HG02610 (cell line): Measurements from ENCODE around the gene INPP4B.
"Not testable (repeated sequence)": the region's sequence is repeated elsewhere in the genome, so short reads cannot be mapped to it uniquely, and the experiment has no call there.

Source experiments
- ATAC-seq: cut with Tn5 transposase; IDR thresholded peaks from one replicate; pipeline ENCODE4 v1.9.1; 2021; ENCODE audit warnings: mild to moderate bottlenecking, moderate library complexity; ENCODE audit not compliant: unreplicated experiment

The INPP4B gene

DNA sequence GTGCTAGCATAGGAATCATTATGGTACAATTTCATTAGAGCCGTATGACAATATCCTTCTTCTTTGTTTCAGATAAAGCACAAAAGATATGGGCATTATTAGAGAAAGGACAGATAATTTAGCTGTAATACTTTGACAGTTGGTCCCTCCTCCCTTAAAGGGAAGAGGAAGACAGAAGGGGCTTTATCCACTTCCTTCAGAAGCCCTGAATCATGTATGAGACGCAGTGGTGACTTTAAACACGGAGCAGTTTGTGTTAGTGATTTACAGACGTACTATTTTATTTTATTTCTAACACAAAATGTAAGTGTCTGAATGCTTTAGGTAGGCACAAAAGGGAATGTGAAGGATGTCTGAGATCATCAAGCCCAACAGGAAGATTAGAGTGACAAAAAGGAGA, 742.1 kb downstream of the INPP4B start:
- no peak for ATAC-seq

DNA sequence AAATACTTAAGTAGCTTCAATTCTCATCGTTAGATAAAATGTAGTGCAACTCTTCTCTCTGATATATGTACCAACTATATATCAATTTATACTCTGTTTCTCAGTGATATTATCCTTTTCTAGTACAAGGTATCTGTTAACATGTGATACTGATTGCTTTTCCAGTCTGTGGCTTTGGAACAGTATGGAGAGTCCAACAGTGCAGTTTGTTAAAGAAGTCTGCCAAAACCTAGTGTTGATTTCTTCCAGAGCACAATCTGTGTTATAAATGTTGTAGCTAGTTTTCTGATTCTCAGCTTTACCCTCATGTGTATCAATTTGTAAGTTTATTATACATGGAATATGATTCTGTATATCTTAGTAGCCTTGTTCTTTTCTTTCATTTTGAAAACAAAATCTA, 744.7 kb downstream of the INPP4B start:
- no peak for ATAC-seq

DNA sequence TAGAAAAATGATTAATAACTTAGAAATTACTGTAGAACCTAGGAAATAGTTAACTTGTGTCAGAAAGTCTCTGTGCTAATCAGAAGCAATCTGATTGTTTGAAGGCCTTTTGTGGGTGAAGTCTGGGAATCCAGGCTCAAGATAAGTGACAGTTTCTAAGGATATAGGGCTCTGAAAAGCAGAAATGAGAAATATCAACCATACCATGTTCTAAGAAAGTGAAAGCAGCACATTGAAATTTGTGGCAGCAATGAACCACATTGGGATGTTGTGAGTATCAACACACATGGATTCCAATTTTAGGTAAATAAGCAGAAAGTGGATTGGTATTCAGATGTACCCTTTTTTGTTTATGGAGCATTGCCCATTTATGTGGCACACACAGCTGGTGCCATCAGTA, 745.2 kb downstream of the INPP4B start:
- ATAC-seq: no peak

DNA sequence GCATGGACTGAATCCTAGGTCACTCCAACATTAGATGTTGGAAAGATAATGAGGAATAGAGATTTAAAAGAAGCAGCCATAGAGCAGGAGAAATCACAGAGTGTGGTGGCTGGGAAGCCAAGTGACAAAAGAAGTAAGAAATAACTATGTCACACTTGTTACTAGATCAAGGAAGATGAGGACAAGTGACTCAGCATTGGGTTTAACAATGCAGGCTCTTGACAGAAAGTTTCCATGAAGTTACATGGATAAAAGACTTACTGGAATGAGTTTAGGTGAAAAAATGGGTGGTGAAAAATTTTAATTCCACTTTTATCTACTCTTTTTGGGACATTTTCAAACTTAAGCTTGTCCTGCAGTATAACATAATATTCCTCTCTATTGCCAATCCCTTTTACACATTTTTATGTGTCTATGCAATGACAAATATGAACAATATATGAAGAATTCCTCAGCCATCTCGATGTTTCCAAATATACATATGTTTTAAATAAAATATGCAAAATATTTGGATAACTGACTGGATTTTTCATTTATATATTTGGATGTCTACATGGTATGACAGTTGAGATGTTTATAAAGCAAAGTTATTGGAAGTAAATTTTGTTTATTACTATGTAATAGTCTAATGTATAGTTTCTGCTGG, 747.1 kb downstream of the INPP4B start:
- no peak for ATAC-seq

DNA sequence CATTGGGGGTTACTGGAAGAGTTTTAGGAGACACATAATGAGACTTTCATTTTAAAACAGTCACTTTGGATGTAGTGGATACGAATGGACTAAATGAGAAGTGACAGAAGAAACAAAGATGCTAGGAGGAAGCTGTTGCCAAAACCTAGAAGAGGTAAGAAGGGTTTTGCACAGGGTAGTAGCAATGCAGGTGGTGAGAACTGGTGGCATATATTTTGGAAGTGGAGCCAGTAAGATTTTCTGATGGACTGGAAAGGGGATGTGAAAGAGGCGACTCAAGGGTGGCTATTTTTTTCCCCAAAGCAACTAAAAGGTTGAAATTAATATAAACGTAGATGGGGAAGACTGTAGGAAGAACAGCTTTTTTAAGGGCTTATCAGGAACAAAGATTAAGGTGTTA, 747.7 kb downstream of the INPP4B start:
- no peak for ATAC-seq

DNA sequence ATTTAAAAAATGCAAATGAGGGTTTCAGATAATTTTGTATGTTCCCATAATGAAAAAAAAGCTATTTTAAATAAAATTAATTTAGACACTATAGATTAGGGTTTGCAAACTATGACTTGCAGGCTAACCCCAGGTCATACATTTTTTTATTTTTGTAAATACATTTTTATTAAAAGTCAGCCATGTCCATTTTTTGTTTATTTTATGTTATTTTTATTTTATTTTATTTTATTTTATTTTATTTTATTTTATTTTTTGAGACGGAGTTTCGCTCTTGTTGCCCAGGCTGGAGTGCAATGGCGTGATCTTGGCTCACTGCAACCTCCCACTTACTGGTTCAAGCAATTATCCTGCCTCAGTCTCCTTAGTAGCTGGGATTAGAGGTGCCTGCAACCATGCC, 749.1 kb downstream of the INPP4B start:
- no peak for ATAC-seq

DNA sequence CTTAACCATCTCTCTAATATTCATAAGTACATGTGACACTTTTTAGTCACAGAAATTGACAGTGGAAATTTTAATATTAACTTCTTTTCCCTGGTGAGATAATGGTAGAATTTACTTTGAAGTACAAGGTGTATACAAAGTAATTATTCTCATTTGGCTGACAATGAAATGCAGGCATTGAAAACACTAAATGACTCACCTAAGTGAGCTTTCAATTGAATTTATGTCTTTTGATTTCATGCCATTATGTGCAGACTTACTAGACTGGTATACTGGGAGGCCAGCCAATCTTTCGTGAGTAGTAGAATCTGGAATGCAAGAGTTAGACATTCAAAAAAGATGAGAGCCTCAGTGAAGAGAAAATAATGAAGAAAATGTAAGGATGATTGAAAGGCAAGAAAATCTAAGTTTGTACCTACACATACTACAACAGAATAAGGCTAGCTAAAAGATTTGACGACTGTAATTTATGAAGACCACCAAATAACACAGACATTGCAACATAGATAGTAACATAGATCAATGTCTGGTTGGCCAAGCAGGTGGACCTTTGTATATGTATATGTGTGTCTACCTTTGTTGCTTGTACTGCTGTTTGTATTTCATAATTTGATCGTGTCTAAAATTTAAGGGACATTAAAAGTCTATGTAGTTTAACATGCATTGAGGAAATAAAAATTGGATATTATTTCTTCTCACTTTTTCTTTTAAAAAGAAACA, 750.1 kb downstream of the INPP4B start:
- no peak for ATAC-seq

DNA sequence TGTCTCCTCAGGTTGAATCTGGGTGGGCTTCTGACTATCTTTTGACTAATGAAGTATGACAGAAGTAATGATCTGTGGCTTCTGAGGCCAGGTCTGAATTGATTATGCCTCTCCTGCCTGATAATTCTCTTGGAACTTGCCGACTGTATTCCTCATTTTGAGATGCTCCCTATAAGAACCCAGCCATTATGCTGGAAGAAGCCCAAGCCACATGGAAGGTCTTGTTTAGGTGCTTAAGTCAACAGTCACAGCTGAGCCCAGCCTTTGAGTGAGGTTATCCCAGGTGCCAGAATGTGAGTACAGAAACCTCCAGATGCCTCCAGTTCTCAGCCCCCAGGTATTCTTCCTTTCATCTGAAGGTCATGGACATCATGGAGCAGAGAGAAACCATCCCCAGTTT, 753.2 kb downstream of the INPP4B start:
- no peak for ATAC-seq

DNA sequence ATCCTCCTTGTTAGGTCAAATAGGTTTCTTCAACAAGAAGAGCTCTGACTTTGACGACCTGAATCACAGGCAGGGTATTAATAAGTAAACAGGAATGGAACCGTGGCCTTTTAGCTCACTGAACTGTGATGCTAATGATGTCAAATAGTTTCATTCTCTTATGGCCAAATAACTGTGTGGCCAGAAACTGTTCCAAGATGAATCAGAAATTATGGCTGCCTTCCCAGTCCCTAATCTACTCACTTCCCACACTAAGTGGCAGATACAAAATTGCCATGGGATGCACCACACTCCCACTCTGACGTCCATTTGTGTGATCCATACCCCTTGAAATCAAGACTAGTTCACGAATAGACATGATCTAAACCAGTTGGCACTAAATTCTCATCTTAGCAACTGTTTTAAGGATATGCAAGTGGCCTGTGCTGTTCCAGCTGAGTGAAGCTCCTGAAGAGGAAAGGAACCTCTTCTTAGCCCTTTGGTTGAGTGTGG, 754.4 kb downstream of the INPP4B start:
- no peak for ATAC-seq

DNA sequence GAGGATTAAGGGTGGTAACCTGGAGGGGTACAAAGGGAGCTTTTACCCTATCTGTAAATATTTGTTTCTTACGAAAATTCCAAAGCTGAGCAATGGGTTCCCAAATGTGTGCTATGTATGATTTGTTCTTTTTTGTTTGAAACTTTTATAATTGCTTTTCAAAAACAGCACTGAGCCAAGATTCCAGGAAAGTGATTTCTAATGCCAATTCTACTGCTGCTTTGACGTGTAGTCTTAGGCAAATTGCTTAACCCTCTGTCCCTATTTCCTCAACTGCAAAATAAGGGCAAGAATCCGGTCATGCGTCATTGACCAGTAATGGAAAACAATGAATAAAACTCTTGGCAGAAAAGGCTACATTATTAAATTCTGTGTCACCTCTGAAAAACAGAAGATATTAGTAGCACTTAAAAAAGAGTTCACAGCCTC, 755.0 kb downstream of the INPP4B start:
- ATAC-seq: no peak

DNA sequence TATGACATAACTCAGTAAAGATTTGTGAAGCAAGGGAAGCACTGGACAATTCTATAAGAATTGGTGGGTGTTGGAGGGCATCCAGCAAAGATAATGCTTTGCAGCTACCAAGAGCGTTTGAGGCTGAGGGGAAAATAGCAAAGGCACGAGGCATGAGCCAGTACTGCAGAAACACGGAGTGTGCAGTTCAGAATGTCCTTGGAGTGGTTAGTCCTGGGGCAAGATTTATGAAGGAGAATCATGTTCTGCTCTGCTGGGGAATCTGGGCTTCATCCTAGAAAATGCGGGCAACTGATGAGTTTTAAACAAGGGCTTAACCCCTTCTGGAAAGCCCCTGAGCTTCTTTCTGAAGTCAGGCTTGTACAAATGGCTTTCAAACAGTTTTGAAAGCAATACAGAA, 757.2 kb downstream of the INPP4B start:
- no peak for ATAC-seq

DNA sequence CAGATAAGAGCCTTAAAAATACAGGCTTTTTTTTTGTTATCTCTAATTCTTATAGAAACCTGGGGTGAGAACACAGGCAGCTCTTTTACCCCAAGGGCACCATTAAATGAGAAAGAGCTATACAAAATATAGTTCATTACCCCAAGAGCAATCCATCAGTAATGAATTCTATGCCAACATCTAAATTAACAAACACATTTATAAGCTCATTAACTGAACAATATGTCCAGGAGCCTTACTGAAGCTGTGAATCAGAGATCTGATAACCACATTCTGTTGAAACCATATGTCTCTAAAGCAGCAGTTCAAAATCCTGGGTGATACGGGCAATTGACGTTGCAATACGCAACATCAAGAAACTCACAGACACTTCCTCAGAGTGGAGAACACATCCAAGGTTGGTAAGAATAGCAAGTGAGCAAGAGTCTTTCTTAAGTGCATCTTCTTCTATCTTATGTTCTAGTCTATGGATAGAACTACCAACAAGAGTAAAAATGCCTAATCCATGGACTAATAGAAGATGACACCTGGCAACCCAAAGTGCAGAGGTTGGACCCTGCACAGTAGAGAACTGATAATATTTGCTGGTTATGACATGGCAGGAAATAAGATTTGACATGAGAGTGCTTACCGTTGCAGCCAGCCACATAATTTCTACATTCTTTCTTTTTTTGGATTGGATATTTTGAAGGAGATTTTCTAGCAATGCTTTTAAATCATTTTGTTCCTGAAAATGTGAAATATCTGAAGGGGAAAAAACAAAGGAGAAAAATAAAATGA, 760.4 kb downstream of the INPP4B start:
- ATAC-seq: no peak

DNA sequence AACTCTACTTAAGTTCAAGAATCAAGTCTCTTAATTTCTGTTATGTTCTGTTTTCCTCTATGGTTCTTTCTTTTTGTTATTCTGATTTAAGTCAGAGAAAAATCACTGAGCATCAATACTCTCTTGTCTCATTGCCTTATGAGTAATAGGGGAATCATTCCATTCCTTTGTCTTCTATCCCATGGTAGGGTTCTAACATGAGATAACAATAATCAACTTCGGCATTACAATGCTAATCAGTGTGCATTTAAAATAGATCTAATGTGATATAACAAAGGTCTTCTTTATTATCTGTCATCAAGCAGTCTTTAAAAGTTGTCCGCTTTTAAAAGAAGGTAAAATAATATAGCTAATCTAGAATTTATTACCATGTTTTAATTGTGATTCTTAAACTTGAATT, 762.8 kb downstream of the INPP4B start:
- no peak for ATAC-seq

DNA sequence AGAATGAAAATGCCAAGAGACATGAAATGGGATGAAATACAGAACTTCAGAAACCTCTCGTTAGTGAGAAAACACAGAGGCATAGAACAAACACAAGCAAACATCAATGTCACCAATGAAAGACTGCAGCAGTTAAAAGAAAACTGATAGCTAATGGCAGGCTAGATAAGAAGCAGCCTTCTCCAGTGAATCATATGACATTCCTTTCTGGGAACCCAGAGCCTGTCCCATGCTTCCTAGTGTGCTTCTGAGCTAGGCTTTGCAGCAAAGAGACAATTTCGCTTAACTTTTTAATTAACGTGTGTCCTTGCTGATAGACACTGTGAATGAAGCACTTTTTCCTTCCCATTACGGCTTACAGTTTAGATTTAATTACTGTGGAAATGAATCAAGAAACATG, 765.1 kb downstream of the INPP4B start:
- no peak for ATAC-seq

DNA sequence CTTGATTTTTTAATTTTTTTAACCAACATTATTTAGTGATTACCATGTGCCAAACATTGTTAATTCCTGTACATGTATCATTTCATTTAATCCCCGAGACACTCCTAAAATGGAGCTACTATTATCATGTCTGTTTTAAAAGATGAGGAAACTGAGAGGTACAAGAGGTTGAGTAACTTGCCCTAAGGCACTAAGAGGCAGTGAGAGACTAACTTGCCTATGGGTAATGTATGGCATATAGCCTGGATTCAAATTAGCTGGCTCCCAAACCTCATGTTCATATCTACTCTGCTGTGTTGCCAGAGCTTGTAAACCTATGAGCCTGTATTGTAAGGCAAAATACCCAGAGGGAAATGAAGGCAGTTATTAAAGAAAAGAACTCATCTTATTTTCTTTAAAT, 766.1 kb downstream of the INPP4B start:
- ATAC-seq: no peak

DNA sequence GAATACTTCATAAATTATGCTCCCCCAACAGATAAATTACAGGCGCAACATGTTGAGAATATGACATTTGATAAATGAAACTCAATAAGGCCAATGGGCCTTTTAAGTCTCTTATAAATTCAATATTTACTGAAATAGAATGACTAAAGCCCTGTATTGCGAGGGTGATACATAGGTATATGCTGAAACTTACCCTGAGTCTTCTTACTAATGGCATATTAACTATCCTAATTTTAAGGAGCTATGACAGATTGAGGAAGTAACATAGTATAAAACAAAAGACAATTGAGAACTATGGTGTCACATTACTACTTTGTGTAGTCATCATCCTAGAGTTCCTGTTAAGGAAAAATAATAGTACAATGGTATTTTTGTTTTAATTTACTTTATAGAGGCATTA, 769.1 kb downstream of the INPP4B start:
- ATAC-seq: no peak

DNA sequence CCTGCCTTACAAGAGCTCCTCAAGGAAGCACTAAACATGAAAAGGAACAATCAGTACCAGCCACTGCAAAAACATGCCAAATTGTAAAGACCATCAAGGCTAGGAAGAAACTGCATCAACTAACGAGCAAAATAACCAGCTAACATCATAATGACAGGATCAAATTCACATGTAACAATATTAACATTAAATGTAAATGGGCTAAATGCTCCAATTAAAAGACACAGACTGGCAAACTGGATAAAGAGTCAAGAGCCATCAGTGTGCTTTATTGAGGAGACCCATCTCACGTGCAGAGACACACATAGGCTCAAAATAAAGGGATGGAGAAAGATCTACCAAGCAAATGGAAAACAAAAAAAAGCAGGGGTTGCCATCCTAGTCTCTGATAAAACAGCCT, 777.8 kb downstream of the INPP4B start:
- ATAC-seq: not testable (repeated sequence)

DNA sequence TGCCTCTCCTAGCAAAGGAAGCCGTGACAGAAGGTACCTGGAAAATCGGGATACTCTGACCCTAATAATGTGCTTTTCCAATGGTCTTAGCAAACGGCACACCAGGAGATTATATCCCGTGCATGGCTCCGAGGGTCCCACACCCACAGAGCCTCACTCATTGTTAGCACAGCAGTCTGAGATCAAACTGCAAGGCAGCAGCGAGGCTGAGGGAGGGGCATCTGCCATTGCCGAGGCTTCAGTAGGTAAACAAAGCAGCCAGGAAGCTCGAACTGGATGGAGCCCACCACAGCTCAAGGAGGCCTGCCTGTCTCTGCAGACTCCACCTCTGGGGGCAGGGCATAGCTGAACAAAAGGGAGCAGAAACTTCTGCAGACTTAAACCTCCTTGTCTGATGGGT, 779.5 kb downstream of the INPP4B start:
- ATAC-seq: not testable (repeated sequence)

DNA sequence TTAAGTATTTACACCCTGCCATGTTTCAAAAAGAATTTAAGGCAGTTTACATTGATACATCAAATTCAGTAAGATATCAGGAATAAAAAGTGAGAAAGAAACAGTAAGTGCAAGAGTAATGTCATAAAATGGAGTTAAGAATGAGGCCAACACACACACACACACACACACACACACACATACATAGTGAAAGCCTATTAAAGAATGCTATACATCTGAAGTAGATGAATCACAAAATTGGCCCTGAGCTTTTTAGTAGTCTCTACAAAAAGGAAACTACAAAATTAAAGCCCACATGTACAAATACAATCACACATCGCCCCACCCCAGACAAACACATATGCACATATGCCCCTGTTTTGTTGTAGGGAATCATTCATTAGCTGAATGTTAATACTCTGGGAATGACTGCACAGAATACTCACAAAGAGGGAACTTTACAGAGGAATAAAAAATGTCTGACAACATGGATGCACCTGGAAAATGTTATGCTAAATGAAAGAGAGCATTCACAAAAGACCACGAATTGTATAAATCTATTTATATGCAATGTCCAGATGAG, 780.9 kb downstream of the INPP4B start:
- ATAC-seq: no peak

DNA sequence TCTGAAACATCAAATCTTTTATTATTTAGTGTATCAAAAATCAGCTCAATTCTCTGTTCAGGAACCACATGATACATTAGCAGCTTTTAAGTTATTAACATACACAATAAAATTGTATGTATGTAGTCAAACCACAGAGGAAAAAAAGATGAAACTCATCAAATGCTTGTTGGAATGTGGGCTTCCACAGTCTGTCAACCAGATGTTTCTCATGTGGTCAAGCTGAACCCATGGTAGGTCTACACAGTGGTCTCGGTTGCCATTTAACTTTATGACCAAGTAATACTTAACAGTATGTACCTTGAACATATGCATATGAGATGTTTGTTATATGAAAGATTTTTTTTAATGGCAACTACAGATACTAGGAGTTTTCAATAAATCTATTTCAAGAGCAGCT, 781.9 kb downstream of the INPP4B start:
- ATAC-seq: no peak

DNA sequence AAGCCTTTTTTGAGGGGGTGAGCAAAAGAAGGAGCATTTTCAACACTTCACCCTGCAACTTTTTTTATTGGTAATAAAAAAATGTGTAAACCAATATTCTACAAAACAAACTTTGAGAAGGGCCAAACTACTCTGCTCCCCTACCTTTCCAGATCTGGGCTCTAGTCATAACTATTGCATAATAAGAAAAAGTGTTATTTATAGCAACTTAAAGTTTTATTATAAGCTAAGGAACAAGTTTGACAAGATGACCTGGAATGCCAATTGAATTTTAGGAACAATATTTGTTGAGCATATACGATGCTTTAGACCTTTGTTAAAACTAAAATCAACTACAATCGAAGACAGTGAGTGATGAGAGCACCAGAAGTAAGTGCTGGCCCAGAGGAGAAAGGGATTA, 800.1 kb downstream of the INPP4B start:
- no peak for ATAC-seq

DNA sequence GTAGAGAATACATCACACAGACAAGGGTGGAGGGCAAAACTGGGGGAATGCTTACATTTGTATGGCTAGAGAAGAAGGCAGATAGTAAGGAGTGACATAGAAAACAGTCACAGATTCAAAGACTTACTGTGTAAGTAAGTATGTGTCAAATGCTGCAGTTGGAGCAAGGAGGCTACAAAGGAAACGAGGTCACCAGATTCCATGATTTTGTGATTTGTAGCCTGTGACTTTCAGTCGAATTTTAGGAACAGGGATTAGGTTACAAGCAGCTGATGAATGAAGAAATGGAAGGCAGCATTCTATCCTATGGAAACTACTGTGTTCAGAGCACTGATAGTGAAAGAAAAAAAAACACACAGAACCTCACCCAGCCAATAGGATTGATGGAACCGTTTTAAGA, 801.8 kb downstream of the INPP4B start:
- no peak for ATAC-seq
